ENCODE measurements around the gene WSB1.
"Not testable (repeated sequence)": the region's sequence is repeated elsewhere in the genome, so short reads cannot be mapped to it uniquely, and the experiment has no call there.

The WSB1 gene, protein sequence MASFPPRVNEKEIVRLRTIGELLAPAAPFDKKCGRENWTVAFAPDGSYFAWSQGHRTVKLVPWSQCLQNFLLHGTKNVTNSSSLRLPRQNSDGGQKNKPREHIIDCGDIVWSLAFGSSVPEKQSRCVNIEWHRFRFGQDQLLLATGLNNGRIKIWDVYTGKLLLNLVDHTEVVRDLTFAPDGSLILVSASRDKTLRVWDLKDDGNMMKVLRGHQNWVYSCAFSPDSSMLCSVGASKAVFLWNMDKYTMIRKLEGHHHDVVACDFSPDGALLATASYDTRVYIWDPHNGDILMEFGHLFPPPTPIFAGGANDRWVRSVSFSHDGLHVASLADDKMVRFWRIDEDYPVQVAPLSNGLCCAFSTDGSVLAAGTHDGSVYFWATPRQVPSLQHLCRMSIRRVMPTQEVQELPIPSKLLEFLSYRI

GRCh38 chr17:27293898-27294688, at the start of gene WSB1:
WSB1 (plus strand) TSS chr17:27294114; CDS start chr17:27294396, 282 bp downstream.
- peak; percentile 85 for FAIRE-seq
- peak; percentile 96 for DNase-seq (ENCODE audit: insufficient read length, low spot score)

DNA sequence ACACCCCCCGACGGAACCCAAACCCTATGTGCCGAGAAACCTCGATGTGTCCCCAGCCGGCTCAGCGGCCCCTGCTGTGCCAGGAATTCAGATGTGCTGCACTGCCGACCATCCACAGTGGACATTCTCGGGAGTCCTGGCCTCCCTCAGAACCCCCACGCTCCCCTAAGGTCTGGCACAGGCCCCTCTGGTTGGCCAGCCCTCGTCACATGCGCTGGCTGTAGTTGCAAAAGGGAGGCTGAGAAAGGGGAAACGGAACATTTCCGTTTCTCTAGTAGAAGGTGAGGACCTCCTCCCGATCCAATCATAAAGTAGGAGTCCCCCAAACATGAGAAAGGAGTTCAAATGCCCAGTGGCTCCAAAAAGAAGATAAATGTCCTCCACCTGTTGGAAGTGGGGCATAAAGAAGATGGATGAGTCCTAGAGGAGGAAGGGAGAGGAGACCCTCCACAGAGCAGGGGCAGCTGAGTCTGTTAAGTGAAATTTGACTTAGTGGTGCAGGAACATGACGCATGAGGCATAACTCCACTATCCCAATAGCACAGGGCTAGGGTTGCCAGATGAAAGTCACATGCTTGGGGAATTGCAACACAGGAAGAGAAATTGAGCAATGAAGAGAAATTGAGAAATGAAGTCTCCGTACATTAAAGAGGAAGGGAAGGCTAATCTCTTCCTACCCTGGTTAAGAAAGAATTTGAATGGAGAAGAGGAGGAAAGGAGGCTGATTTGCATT, 49.3 kb upstream of the WSB1 start:
- no peak for FAIRE-seq
- DNase-seq (ENCODE audit: insufficient read length, low spot score): peak; percentile 62

- DNase-seq (ENCODE audit: insufficient read length, low spot score) (peak; percentile 79), FAIRE-seq (peak; percentile 83)
Observed at GRCh38 chr17:27245230-27245696, 48.7 kb upstream of the WSB1 start.

- FAIRE-seq (no peak), DNase-seq (ENCODE audit: insufficient read length, low spot score) (no peak)
Observed at GRCh38 chr17:27246537-27246936, 47.4 kb upstream of the WSB1 start.

- DNase-seq (ENCODE audit: insufficient read length, low spot score): peak; percentile 44
- no peak for FAIRE-seq
Observed at GRCh38 chr17:27247071-27247957, 46.6 kb upstream of the WSB1 start.

GRCh38 chr17:27247958-27248342, 46.0 kb upstream of the WSB1 start:
- FAIRE-seq (no peak), DNase-seq (ENCODE audit: insufficient read length, low spot score) (no peak)

- DNase-seq (ENCODE audit: insufficient read length, low spot score): not testable (repeated sequence)
Observed at GRCh38 chr17:27250791-27251190, 43.1 kb upstream of the WSB1 start.

DNA sequence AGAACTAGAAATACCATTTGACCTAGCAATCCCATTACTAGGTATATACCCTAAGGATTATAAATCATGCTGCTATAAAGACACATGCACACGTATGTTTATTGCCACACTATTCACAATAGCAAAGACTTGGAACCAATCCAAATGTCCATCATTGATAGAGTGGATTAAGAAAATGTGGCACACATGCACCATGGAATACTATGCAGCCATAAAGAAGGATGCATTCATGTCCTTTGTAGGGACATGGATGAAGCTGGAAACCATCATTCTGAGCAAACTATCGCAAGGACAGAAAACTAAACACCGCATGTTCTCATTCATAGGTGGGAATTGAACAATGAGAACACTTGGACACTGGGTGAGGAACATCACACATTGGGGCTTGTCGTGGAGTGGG, 39.1 kb upstream of the WSB1 start:
- not testable (repeated sequence) for FAIRE-seq; DNase-seq (ENCODE audit: insufficient read length, low spot score)

More at GRCh38 chr17:27250791-27251190, 43.1 kb upstream of the WSB1 start:
- FAIRE-seq: not testable (repeated sequence)

- no peak for DNase-seq (ENCODE audit: insufficient read length, low spot score)
Observed at GRCh38 chr17:27256225-27257030, 37.5 kb upstream of the WSB1 start.

GRCh38 chr17:27257031-27257357, 36.9 kb upstream of the WSB1 start:
- FAIRE-seq (no peak), DNase-seq (ENCODE audit: insufficient read length, low spot score) (no peak)

More at GRCh38 chr17:27256225-27257030, 37.5 kb upstream of the WSB1 start:
- FAIRE-seq: no peak

- no peak for DNase-seq (ENCODE audit: insufficient read length, low spot score)
- no peak for FAIRE-seq
Observed at GRCh38 chr17:27259356-27259755, 34.6 kb upstream of the WSB1 start.

DNA sequence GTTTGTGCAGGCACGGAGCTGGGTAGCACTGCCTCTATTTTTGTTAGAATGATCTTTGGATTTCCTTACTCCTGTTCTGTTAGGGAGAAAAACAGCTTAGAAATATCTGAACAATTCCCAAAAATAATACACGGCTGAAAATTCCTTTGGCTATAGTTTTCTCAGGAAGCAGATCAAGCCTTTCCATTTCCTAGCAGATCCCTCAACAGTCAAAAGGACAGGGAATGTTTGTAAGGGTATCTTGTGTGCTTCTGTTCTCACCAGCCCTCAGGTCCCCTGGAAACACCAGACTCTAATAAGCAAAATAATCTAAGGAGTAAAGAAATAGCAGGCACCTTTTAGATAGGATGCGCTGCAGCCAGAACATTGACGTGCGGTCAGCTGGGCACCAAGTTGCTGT, 30.5 kb upstream of the WSB1 start:
- no peak for DNase-seq (ENCODE audit: insufficient read length, low spot score)
- FAIRE-seq: no peak

- FAIRE-seq (no peak), DNase-seq (ENCODE audit: insufficient read length, low spot score) (no peak)
Observed at GRCh38 chr17:27264068-27264812, 29.7 kb upstream of the WSB1 start.

- FAIRE-seq (no peak), DNase-seq (ENCODE audit: insufficient read length, low spot score) (no peak)
Observed at GRCh38 chr17:27265333-27265732, 28.6 kb upstream of the WSB1 start.

- no peak for FAIRE-seq
- DNase-seq (ENCODE audit: insufficient read length, low spot score): no peak
Observed at GRCh38 chr17:27266228-27266627, 27.7 kb upstream of the WSB1 start.

GRCh38 chr17:27268394-27269085, 25.4 kb upstream of the WSB1 start:
- no peak for DNase-seq (ENCODE audit: insufficient read length, low spot score)
- FAIRE-seq: no peak

- DNase-seq (ENCODE audit: insufficient read length, low spot score): no peak
- no peak for FAIRE-seq
Observed at GRCh38 chr17:27269201-27269600, 24.7 kb upstream of the WSB1 start.

- no peak for FAIRE-seq
- no peak for DNase-seq (ENCODE audit: insufficient read length, low spot score)
Observed at GRCh38 chr17:27269974-27270373, 23.9 kb upstream of the WSB1 start.
